OCI-LY1 (cell line): ENCODE measurements around the gene LRRC8D.

Experiments used
- CTCF ChIP-seq: fragments of 200-600 bp; sonication (generic), shearing (Covaris generic); IDR thresholded peaks from 2 replicates; pipeline ENCODE4 v1.5.1; 2017; ENCODE audit warnings: mild to moderate bottlenecking, antibody characterized with exemption, low read length, moderate library complexity, mixed read lengths
- EZH2 ChIP-seq: fragments of 200-600 bp; sonication (generic), shearing (Covaris generic); IDR thresholded peaks from 2 replicates; pipeline ENCODE4 v1.8.0; 2017; ENCODE audit warnings: borderline replicate concordance, mixed run types, mild to moderate bottlenecking, antibody characterized with exemption, low read length, moderate library complexity, mixed read lengths

- no peak for TF ChIP-seq CTCF
- TF ChIP-seq EZH2: no peak
Measured at GRCh38 chr1:89929467-89930063, 108.7 kb downstream of the LRRC8D start.
